HG03066 (cell line): Measurements from ENCODE around the gene MYOZ1.
"Not testable (repeated sequence)": the region's sequence is repeated elsewhere in the genome, so short reads cannot be mapped to it uniquely, and the experiment has no call there.

ENCODE experiments used
- ATAC-seq: cut with Tn5 transposase; IDR thresholded peaks from one replicate; pipeline ENCODE4 v1.9.1; 2021; ENCODE audit warnings: low read depth; ENCODE audit not compliant: unreplicated experiment

MYOZ1 gene

GRCh38 chr10:73641328-73642060 lies at the start of gene MYOZ1:
MYOZ1 (minus strand) TSS chr10:73641474; CDS start chr10:73640017, 1,457 bp downstream.
- no peak for ATAC-seq

DNA sequence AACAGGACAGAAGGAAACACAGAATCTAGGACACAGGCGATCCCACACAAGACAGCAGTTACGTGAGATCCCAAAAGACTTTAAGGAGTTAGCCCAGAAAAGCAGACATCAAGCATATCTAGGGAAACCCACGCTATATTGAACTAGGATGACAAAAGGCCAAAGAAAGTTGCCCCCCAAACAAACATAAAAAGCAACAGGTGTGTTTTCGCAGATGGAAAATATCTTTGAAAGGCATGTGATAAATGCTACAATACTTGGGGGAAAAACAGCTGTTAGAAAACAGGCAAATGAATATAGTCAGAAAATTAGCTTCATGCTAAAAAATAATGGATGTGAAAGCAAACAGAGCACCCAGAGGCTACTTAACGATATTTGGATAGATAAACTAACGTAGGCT lies 49.5 kb upstream of the MYOZ1 start:
- not testable (repeated sequence) for ATAC-seq

DNA sequence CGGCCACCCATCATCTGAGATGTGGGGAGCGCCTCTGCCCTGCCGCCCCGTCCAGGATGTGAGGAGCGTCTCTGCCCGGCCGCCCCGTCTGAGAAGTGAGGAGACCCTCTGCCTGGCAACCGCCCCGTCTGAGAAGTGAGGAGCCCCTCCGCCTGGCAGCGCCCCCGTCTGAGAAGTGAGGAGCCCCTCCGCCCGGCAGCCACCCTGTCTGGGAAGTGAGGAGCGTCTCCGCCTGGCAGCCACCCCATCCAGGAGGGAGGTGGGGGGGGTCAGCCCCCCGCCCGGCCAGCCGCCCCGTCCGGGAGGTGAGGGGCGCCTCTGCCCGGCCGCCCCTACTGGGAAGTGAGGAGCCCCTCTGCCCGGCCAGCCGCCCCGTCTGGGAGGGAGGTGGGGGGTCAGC lies 48.3 kb upstream of the MYOZ1 start:
- not testable (repeated sequence) for ATAC-seq

GRCh38 chr10:73687641-73688040 lies 46.4 kb upstream of the MYOZ1 start:
- not testable (repeated sequence) for ATAC-seq

- not testable (repeated sequence) for ATAC-seq
Measured at GRCh38 chr10:73674546-73674945, 33.3 kb upstream of the MYOZ1 start.

- ATAC-seq: not testable (repeated sequence)
Measured at GRCh38 chr10:73668378-73668777, 27.1 kb upstream of the MYOZ1 start.

- ATAC-seq: not testable (repeated sequence)
Measured at GRCh38 chr10:73666153-73666809, 25.0 kb upstream of the MYOZ1 start.

DNA sequence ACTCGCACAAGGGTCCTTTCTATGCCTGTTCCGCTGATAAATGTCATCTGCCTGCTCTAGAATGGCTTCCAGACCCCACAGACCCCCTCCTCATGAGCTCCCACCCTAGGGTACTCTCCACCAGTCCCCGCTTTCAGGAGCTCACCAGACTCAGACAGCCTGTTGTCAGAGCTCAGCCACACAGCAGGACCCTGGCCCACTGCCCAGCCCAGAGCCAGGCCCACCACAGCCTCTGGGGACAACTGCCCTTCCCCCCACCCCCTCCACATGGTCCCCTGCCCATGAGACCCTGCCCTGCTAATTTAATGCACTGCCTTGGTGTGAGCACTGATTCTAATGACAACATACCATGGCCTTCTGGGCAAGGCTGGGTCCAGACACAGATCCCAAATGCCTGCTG lies 24.3 kb upstream of the MYOZ1 start:
- ATAC-seq: not testable (repeated sequence)

- not testable (repeated sequence) for ATAC-seq
Measured at GRCh38 chr10:73664156-73665040, 23.1 kb upstream of the MYOZ1 start.

GRCh38 chr10:73663621-73664020 lies 22.3 kb upstream of the MYOZ1 start:
- not testable (repeated sequence) for ATAC-seq

DNA sequence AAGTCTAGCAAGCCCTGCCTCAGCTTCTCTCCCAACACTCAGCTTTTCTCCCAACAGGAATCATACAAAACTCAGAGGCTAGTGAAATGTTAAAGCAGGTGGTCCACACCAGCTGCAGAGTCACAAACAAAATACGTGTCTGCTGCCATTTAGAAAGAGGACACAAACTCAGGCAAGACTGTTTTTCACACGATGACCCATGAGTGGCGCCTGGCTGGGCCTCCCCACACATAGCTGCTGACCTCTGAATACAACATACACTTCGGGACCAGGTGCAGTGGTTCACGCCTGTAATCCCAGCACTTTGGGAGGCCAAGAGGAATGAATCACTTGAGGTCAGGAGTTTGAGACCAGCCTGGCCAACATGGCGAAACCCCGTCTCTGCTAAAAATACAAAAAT lies 21.4 kb upstream of the MYOZ1 start:
- not testable (repeated sequence) for ATAC-seq

- no peak for ATAC-seq
Measured at GRCh38 chr10:73655990-73656298, 14.7 kb upstream of the MYOZ1 start, which contains the start of gene SYNPO2L. SYNPO2L (minus strand) TSS chr10:73656029; CDS start chr10:73655922, 107 bp downstream.

GRCh38 chr10:73655257-73655989 lies 14.1 kb upstream of the MYOZ1 start:
- no peak for ATAC-seq

GRCh38 chr10:73653701-73654100 lies 12.4 kb upstream of the MYOZ1 start:
- ATAC-seq: no peak

GRCh38 chr10:73653195-73653594 lies 11.9 kb upstream of the MYOZ1 start:
- no peak for ATAC-seq

- ATAC-seq: no peak
Measured at GRCh38 chr10:73650537-73651331, 9.5 kb upstream of the MYOZ1 start.

GRCh38 chr10:73649876-73650536 lies 8.7 kb upstream of the MYOZ1 start:
- no peak for ATAC-seq

GRCh38 chr10:73648975-73649829 lies 7.9 kb upstream of the MYOZ1 start:
- ATAC-seq: no peak
